ENCODE measurements around the gene FAM241A.

FAM241A gene

GRCh38 chr4:112113864-112114263 is 31.4 kb upstream of the FAM241A start:
- no peaks in the 10 kb centered on the region for H3K9me3 ChIP-seq (ENCODE audit: control insufficient read depth in 1 of 2, low read length in 2 of 2)
- no peak overlapping the region for H3K27ac ChIP-seq (ENCODE audit: low read length)
- no peaks in the 10 kb centered on the region for H3K27me3 ChIP-seq (ENCODE audit: low read depth, low read length)
- no peaks in the 10 kb centered on the region for H3K36me3 ChIP-seq (ENCODE audit: control insufficient read depth in 1 of 2, insufficient read depth in 2 of 2, low read length in 2 of 2)
- no peak overlapping the region for H3K4me3 ChIP-seq (ENCODE audit: low read depth in 1 of 2, low read length in 2 of 2)
- H3K4me1 ChIP-seq (ENCODE audit: control insufficient read depth in 1 of 2, insufficient read depth in 2 of 2, low read length in 2 of 2), result no peaks in the 10 kb centered on the region

GRCh38 chr4:112114452-112114851 is 30.8 kb upstream of the FAM241A start:
- H3K4me3 ChIP-seq (ENCODE audit: low read depth in 1 of 2, low read length in 2 of 2), result no peak overlapping the region
- no peaks in the 10 kb centered on the region for H3K27me3 ChIP-seq (ENCODE audit: low read depth, low read length)
- H3K27ac ChIP-seq (ENCODE audit: low read length), result no peak overlapping the region
- no peaks in the 10 kb centered on the region for H3K4me1 ChIP-seq (ENCODE audit: control insufficient read depth in 1 of 2, insufficient read depth in 2 of 2, low read length in 2 of 2)
- H3K9me3 ChIP-seq (ENCODE audit: control insufficient read depth in 1 of 2, low read length in 2 of 2), result no peaks in the 10 kb centered on the region
- H3K36me3 ChIP-seq (ENCODE audit: control insufficient read depth in 1 of 2, insufficient read depth in 2 of 2, low read length in 2 of 2), result no peaks in the 10 kb centered on the region

- Histone ChIP-seq H3K27me3 (ENCODE audit: low read depth, low read length) (no peaks in the 10 kb centered on the region), H3K9me3 (ENCODE audit: control insufficient read depth in 1 of 2, low read length in 2 of 2) (no peaks in the 10 kb centered on the region)
These were observed 26.4 kb upstream of the FAM241A start for GRCh38 chr4:112118742-112119352.

GRCh38 chr4:112119353-112119783 is 25.9 kb upstream of the FAM241A start:
- Histone ChIP-seq H3K4me3 (ENCODE audit: low read depth in 1 of 2, low read length in 2 of 2) (no peak overlapping the region), H3K4me1 (ENCODE audit: control insufficient read depth in 1 of 2, insufficient read depth in 2 of 2, low read length in 2 of 2) (no peaks in the 10 kb centered on the region), H3K27ac (ENCODE audit: low read length) (no peak overlapping the region), H3K36me3 (ENCODE audit: control insufficient read depth in 1 of 2, insufficient read depth in 2 of 2, low read length in 2 of 2) (no peaks in the 10 kb centered on the region), H3K27me3 (ENCODE audit: low read depth, low read length) (no peaks in the 10 kb centered on the region), H3K9me3 (ENCODE audit: control insufficient read depth in 1 of 2, low read length in 2 of 2) (no peaks in the 10 kb centered on the region)

More at GRCh38 chr4:112118742-112119352, 26.4 kb upstream of the FAM241A start:
- H3K36me3 ChIP-seq (ENCODE audit: control insufficient read depth in 1 of 2, insufficient read depth in 2 of 2, low read length in 2 of 2), result no peaks in the 10 kb centered on the region
- H3K4me3 ChIP-seq (ENCODE audit: low read depth in 1 of 2, low read length in 2 of 2), result no peak overlapping the region
- no peaks in the 10 kb centered on the region for H3K4me1 ChIP-seq (ENCODE audit: control insufficient read depth in 1 of 2, insufficient read depth in 2 of 2, low read length in 2 of 2)
- no peak overlapping the region for H3K27ac ChIP-seq (ENCODE audit: low read length)

GRCh38 chr4:112120021-112120420 is 25.2 kb upstream of the FAM241A start:
- Histone ChIP-seq H3K4me1 (ENCODE audit: control insufficient read depth in 1 of 2, insufficient read depth in 2 of 2, low read length in 2 of 2) (no peaks in the 10 kb centered on the region), H3K4me3 (ENCODE audit: low read depth in 1 of 2, low read length in 2 of 2) (no peak overlapping the region), H3K27ac (ENCODE audit: low read length) (no peak overlapping the region)

GRCh38 chr4:112125416-112125815 is 19.8 kb upstream of the FAM241A start:
- Histone ChIP-seq H3K9me3 (ENCODE audit: control insufficient read depth in 1 of 2, low read length in 2 of 2) (no peaks in the 10 kb centered on the region), H3K27me3 (ENCODE audit: low read depth, low read length) (no peaks in the 10 kb centered on the region), H3K36me3 (ENCODE audit: control insufficient read depth in 1 of 2, insufficient read depth in 2 of 2, low read length in 2 of 2) (no peaks in the 10 kb centered on the region), H3K4me3 (ENCODE audit: low read depth in 1 of 2, low read length in 2 of 2) (no peak overlapping the region), H3K4me1 (ENCODE audit: control insufficient read depth in 1 of 2, insufficient read depth in 2 of 2, low read length in 2 of 2) (peaks cover 0 to 6% of the 10 kb centered on the region in 2 donors), H3K27ac (ENCODE audit: low read length) (no peak overlapping the region)

More at GRCh38 chr4:112120021-112120420, 25.2 kb upstream of the FAM241A start:
- Histone ChIP-seq H3K27me3 (ENCODE audit: low read depth, low read length) (no peaks in the 10 kb centered on the region), H3K9me3 (ENCODE audit: control insufficient read depth in 1 of 2, low read length in 2 of 2) (no peaks in the 10 kb centered on the region), H3K36me3 (ENCODE audit: control insufficient read depth in 1 of 2, insufficient read depth in 2 of 2, low read length in 2 of 2) (no peaks in the 10 kb centered on the region)

GRCh38 chr4:112127048-112127637 is 18.1 kb upstream of the FAM241A start:
- Histone ChIP-seq H3K9me3 (ENCODE audit: control insufficient read depth in 1 of 2, low read length in 2 of 2) (no peaks in the 10 kb centered on the region), H3K4me3 (ENCODE audit: low read depth in 1 of 2, low read length in 2 of 2) (no peak overlapping the region), H3K27me3 (ENCODE audit: low read depth, low read length) (no peaks in the 10 kb centered on the region), H3K4me1 (ENCODE audit: control insufficient read depth in 1 of 2, insufficient read depth in 2 of 2, low read length in 2 of 2) (peaks cover 0 to 6% of the 10 kb centered on the region in 2 donors), H3K36me3 (ENCODE audit: control insufficient read depth in 1 of 2, insufficient read depth in 2 of 2, low read length in 2 of 2) (no peaks in the 10 kb centered on the region), H3K27ac (ENCODE audit: low read length) (no peak overlapping the region)

GRCh38 chr4:112127803-112128202 is 17.5 kb upstream of the FAM241A start:
- peaks cover 0 to 6% of the 10 kb centered on the region in 2 donors for H3K4me1 ChIP-seq (ENCODE audit: control insufficient read depth in 1 of 2, insufficient read depth in 2 of 2, low read length in 2 of 2)
- H3K9me3 ChIP-seq (ENCODE audit: control insufficient read depth in 1 of 2, low read length in 2 of 2), result no peaks in the 10 kb centered on the region
- no peak overlapping the region for H3K27ac ChIP-seq (ENCODE audit: low read length)
- no peak overlapping the region for H3K4me3 ChIP-seq (ENCODE audit: low read depth in 1 of 2, low read length in 2 of 2)
- no peaks in the 10 kb centered on the region for H3K36me3 ChIP-seq (ENCODE audit: control insufficient read depth in 1 of 2, insufficient read depth in 2 of 2, low read length in 2 of 2)
- no peaks in the 10 kb centered on the region for H3K27me3 ChIP-seq (ENCODE audit: low read depth, low read length)

- no peaks in the 10 kb centered on the region for H3K9me3 ChIP-seq (ENCODE audit: control insufficient read depth in 1 of 2, low read length in 2 of 2)
- no peak overlapping the region for H3K4me3 ChIP-seq (ENCODE audit: low read depth in 1 of 2, low read length in 2 of 2)
- no peaks in the 10 kb centered on the region for H3K27me3 ChIP-seq (ENCODE audit: low read depth, low read length)
- no peaks in the 10 kb centered on the region for H3K36me3 ChIP-seq (ENCODE audit: control insufficient read depth in 1 of 2, insufficient read depth in 2 of 2, low read length in 2 of 2)
- H3K4me1 ChIP-seq (ENCODE audit: control insufficient read depth in 1 of 2, insufficient read depth in 2 of 2, low read length in 2 of 2), result peaks cover 0 to 6% of the 10 kb centered on the region in 2 donors
- no peak overlapping the region for H3K27ac ChIP-seq (ENCODE audit: low read length)
These were observed 16.8 kb upstream of the FAM241A start for GRCh38 chr4:112128452-112128851.

GRCh38 chr4:112130906-112131305 is 14.3 kb upstream of the FAM241A start:
- no peaks in the 10 kb centered on the region for H3K27me3 ChIP-seq (ENCODE audit: low read depth, low read length)
- H3K9me3 ChIP-seq (ENCODE audit: control insufficient read depth in 1 of 2, low read length in 2 of 2), result no peaks in the 10 kb centered on the region
- H3K4me3 ChIP-seq (ENCODE audit: low read depth in 1 of 2, low read length in 2 of 2), result no peak overlapping the region
- H3K4me1 ChIP-seq (ENCODE audit: control insufficient read depth in 1 of 2, insufficient read depth in 2 of 2, low read length in 2 of 2), result peaks cover 0 to 6% of the 10 kb centered on the region in 2 donors
- H3K27ac ChIP-seq (ENCODE audit: low read length), result no peak overlapping the region
- H3K36me3 ChIP-seq (ENCODE audit: control insufficient read depth in 1 of 2, insufficient read depth in 2 of 2, low read length in 2 of 2), result no peaks in the 10 kb centered on the region

- no peaks in the 10 kb centered on the region for H3K4me1 ChIP-seq (ENCODE audit: control insufficient read depth in 1 of 2, insufficient read depth in 2 of 2, low read length in 2 of 2)
- H3K4me3 ChIP-seq (ENCODE audit: low read depth in 1 of 2, low read length in 2 of 2), result no peak overlapping the region
- no peaks in the 10 kb centered on the region for H3K9me3 ChIP-seq (ENCODE audit: control insufficient read depth in 1 of 2, low read length in 2 of 2)
- no peaks in the 10 kb centered on the region for H3K27me3 ChIP-seq (ENCODE audit: low read depth, low read length)
- H3K27ac ChIP-seq (ENCODE audit: low read length), result no peak overlapping the region
- H3K36me3 ChIP-seq (ENCODE audit: control insufficient read depth in 1 of 2, insufficient read depth in 2 of 2, low read length in 2 of 2), result no peaks in the 10 kb centered on the region
These were observed 8.7 kb upstream of the FAM241A start for GRCh38 chr4:112136551-112136950.

- Histone ChIP-seq H3K9me3 (ENCODE audit: control insufficient read depth in 1 of 2, low read length in 2 of 2) (no peaks in the 10 kb centered on the region), H3K4me1 (ENCODE audit: control insufficient read depth in 1 of 2, insufficient read depth in 2 of 2, low read length in 2 of 2) (no peaks in the 10 kb centered on the region), H3K27me3 (ENCODE audit: low read depth, low read length) (no peaks in the 10 kb centered on the region), H3K4me3 (ENCODE audit: low read depth in 1 of 2, low read length in 2 of 2) (no peak overlapping the region), H3K36me3 (ENCODE audit: control insufficient read depth in 1 of 2, insufficient read depth in 2 of 2, low read length in 2 of 2) (no peaks in the 10 kb centered on the region), H3K27ac (ENCODE audit: low read length) (no peak overlapping the region)
These were observed 6.7 kb upstream of the FAM241A start for GRCh38 chr4:112138538-112138937.

Data from muscle layer of duodenum (tissue), 2 donors.